Neuronal stem cell (in vitro differentiated cells): Measurements from ENCODE around the gene CMKLR1.

ENCODE experiments used
- DNase-seq: peaks from one replicate; pipeline ENCODE4 v3.0.0-alpha.2; 2013; ENCODE audit warnings: low spot score
- H2AFZ ChIP-seq: one replicate; pipeline ENCODE4 v1.6.1; 2013; ENCODE audit warnings: mild to moderate bottlenecking, low read length, inconsistent platforms
- H2AK5ac ChIP-seq: 2 replicates; pipeline ENCODE4 v1.6.1; 2013; ENCODE audit warnings: low read depth, mild to moderate bottlenecking, inconsistent platforms, low read length, moderate library complexity, mixed read lengths
- H2BK120ac ChIP-seq: 2 replicates; pipeline ENCODE4 v1.6.1; 2013; ENCODE audit warnings: low read depth, mild to moderate bottlenecking, inconsistent platforms, low read length, moderate library complexity, mixed read lengths
- H2BK12ac ChIP-seq: one replicate; pipeline ENCODE4 v1.6.1; 2013; ENCODE audit warnings: low read length, inconsistent platforms
- H2BK15ac ChIP-seq: 2 replicates; pipeline ENCODE4 v1.6.1; 2013; ENCODE audit warnings: mild to moderate bottlenecking, low read length, inconsistent platforms, mixed read lengths
- H2BK5ac ChIP-seq: one replicate; pipeline ENCODE4 v1.6.1; 2013; ENCODE audit warnings: inconsistent platforms, mild to moderate bottlenecking, low read length, moderate library complexity
- H3K14ac ChIP-seq: one replicate; pipeline ENCODE4 v1.6.1; 2013; ENCODE audit warnings: low read length, inconsistent platforms
- H3K18ac ChIP-seq: 2 replicates; pipeline ENCODE4 v1.6.1; 2013; ENCODE audit warnings: low read length, inconsistent platforms
- H3K23ac ChIP-seq: 2 replicates; pipeline ENCODE4 v1.6.1; 2013; ENCODE audit warnings: low read depth, mild to moderate bottlenecking, mixed read lengths, low read length, inconsistent platforms; ENCODE audit not compliant: poor library complexity
- H3K27ac ChIP-seq: replicated peaks from 3 replicates; pipeline ENCODE4 v1.5.1; 2013; ENCODE audit warnings: low read length, inconsistent platforms
- H3K27me3 ChIP-seq, 3 experiments: 2 replicates each; pipeline ENCODE4 v1.6.1; 2013; ENCODE audit warnings: low read length in 3 of 3, mild to moderate bottlenecking in 2 of 3, inconsistent platforms in 1 of 3, low read depth in 1 of 3, mixed read lengths in 1 of 3, moderate library complexity in 1 of 3; ENCODE audit not compliant: control insufficient read depth in 3 of 3, insufficient read depth in 3 of 3
- H3K36me3 ChIP-seq, 2 donors: replicated peaks in 1 of 2; 2 replicates each; pipeline ENCODE4 v1.6.1; 2013; ENCODE audit warnings: low read length in 2 of 2; ENCODE audit not compliant: control insufficient read depth in 2 of 2, insufficient read depth in 2 of 2
- H3K4ac ChIP-seq: 2 replicates; pipeline ENCODE4 v1.6.1; 2013; ENCODE audit warnings: inconsistent platforms, mild to moderate bottlenecking, low read length, moderate library complexity
- H3K4me1 ChIP-seq, 2 donors: 1 replicate in 1 of 2; 2 replicates in 1 of 2; pipeline ENCODE4 v1.6.1; 2013; ENCODE audit warnings: low read length in 2 of 2, low read depth in 1 of 2; ENCODE audit not compliant: control insufficient read depth in 2 of 2, insufficient read depth in 1 of 2
- H3K4me2 ChIP-seq: one replicate; pipeline ENCODE4 v1.6.1; 2013; ENCODE audit warnings: mild to moderate bottlenecking, low read length, inconsistent platforms; ENCODE audit not compliant: insufficient read depth, poor library complexity, severe bottlenecking
- H3K4me3 ChIP-seq, 2 donors: 2 replicates each; pipeline ENCODE4 v1.5.1; 2013; ENCODE audit warnings: low read length in 2 of 2, mild to moderate bottlenecking in 2 of 2, inconsistent platforms in 1 of 2, moderate library complexity in 1 of 2
- H3K79me1 ChIP-seq: one replicate; pipeline ENCODE4 v1.6.1; 2013; ENCODE audit warnings: low read depth, mild to moderate bottlenecking, inconsistent platforms, low read length, moderate library complexity
- H3K9ac ChIP-seq: one replicate; pipeline ENCODE4 v1.6.1; 2013; ENCODE audit warnings: mild to moderate bottlenecking, low read depth, low read length, inconsistent platforms; ENCODE audit not compliant: poor library complexity
- H3K9me3 ChIP-seq, 2 donors: replicated peaks in 1 of 2; 2 replicates each; pipeline versions ENCODE3 to v1.6.1; 2013; ENCODE audit warnings: low read length in 2 of 2, mild to moderate bottlenecking in 2 of 2, inconsistent platforms in 1 of 2, low read depth in 1 of 2, mixed read lengths in 1 of 2, moderate library complexity in 1 of 2; ENCODE audit not compliant: control insufficient read depth in 2 of 2, insufficient read depth in 1 of 2
- H4K8ac ChIP-seq: one replicate; pipeline ENCODE4 v1.6.1; 2013; ENCODE audit warnings: low read depth, mild to moderate bottlenecking, inconsistent platforms, low read length, moderate library complexity
- H4K91ac ChIP-seq: one replicate; pipeline ENCODE4 v1.6.1; 2013; ENCODE audit warnings: low read length, low read depth, mild to moderate bottlenecking, inconsistent platforms; ENCODE audit not compliant: poor library complexity
- whole genome bisulfite sequencing, 2 donors: extraction: QIAGEN DNeasy Blood & Tissue Kit; methylation state at CpG; one replicate each; pipeline ENCODE4 v1.1.7; 2013; ENCODE audit warnings: missing lambda C conversion rate in 2 of 2, mixed read lengths in 1 of 2; ENCODE audit not compliant: insufficient read length in 2 of 2, insufficient replicate concordance in 1 of 2; ENCODE audit errors: extremely low coverage in 2 of 2; 5-methylcytosine and 5-hydroxymethylcytosine counted together

The CMKLR1 gene

GRCh38 chr12:108315486-108316105, 23.5 kb downstream of the CMKLR1 start:
- no peaks in the 10 kb centered on the region for H3K36me3 ChIP-seq
- H3K4me2 ChIP-seq: no peak overlapping the region
- H3K18ac ChIP-seq: peak overlapping the region; percentile 65
- no peak overlapping the region for H2BK5ac ChIP-seq
- H3K27ac ChIP-seq: no peak overlapping the region
- peaks cover 9 to 19% of the 10 kb centered on the region in 2 donors for H3K4me1 ChIP-seq
- H2AFZ ChIP-seq: peak overlapping the region; percentile 85
- no peak for DNase-seq
- no CpG with 5 or more reads among the region's 4 CpGs for WGBS, 2 donors
- H4K91ac ChIP-seq: no peak overlapping the region
- H3K4ac ChIP-seq: no peak overlapping the region
- H3K9ac ChIP-seq: no peak overlapping the region
- H2AK5ac ChIP-seq: no peak overlapping the region
- peaks cover 0 to 2% of the 10 kb centered on the region in 2 donors for H3K9me3 ChIP-seq
- no peak overlapping the region for H4K8ac ChIP-seq
- H3K23ac ChIP-seq: no peak overlapping the region
- H3K79me1 ChIP-seq: no peaks in the 10 kb centered on the region
- H2BK120ac ChIP-seq: no peak overlapping the region
- H3K4me3 ChIP-seq: no peak overlapping the region
- H2BK15ac ChIP-seq: peak overlapping the region; percentile 41
- H2BK12ac ChIP-seq: no peak overlapping the region
- H3K27me3 ChIP-seq: no peaks in the 10 kb centered on the region
- H3K14ac ChIP-seq: no peak overlapping the region

GRCh38 chr12:108313606-108314351, 25.3 kb downstream of the CMKLR1 start:
- H3K23ac ChIP-seq: no peak overlapping the region
- WGBS, 2 donors: no CpG with 5 or more reads among the region's 7 CpGs
- DNase-seq: no peak
- H2BK120ac ChIP-seq: no peak overlapping the region
- no peak overlapping the region for H2BK5ac ChIP-seq
- no peak overlapping the region for H3K14ac ChIP-seq
- no peak overlapping the region for H3K4ac ChIP-seq
- no peak overlapping the region for H2AK5ac ChIP-seq
- H3K9ac ChIP-seq: no peak overlapping the region
- H2BK12ac ChIP-seq: no peak overlapping the region
- H3K4me3 ChIP-seq: no peak overlapping the region
- no peaks in the 10 kb centered on the region for H3K36me3 ChIP-seq
- peaks cover 0 to 2% of the 10 kb centered on the region in 2 donors for H3K9me3 ChIP-seq
- no peak overlapping the region for H3K4me2 ChIP-seq
- H3K4me1 ChIP-seq: peaks cover 9 to 25% of the 10 kb centered on the region in 2 donors
- H3K27ac ChIP-seq: no peak overlapping the region
- peak overlapping the region; percentile 76 for H3K18ac ChIP-seq
- no peaks in the 10 kb centered on the region for H3K79me1 ChIP-seq
- H2BK15ac ChIP-seq: no peak overlapping the region
- H3K27me3 ChIP-seq: no peaks in the 10 kb centered on the region
- H4K91ac ChIP-seq: no peak overlapping the region
- no peak overlapping the region for H4K8ac ChIP-seq
- peak overlapping the region; percentile 54 for H2AFZ ChIP-seq

GRCh38 chr12:108313241-108313605, 25.9 kb downstream of the CMKLR1 start:
- H3K18ac ChIP-seq: no peak overlapping the region
- DNase-seq: no peak
- no CpG with 5 or more reads among the region's 3 CpGs for WGBS, 2 donors
- H3K9ac ChIP-seq: peak overlapping the region; percentile 36
- H2BK15ac ChIP-seq: no peak overlapping the region
- no peak overlapping the region for H2BK5ac ChIP-seq
- H3K79me1 ChIP-seq: no peaks in the 10 kb centered on the region
- peaks cover 9 to 25% of the 10 kb centered on the region in 2 donors for H3K4me1 ChIP-seq
- H3K4ac ChIP-seq: no peak overlapping the region
- peaks cover 0 to 2% of the 10 kb centered on the region in 2 donors for H3K9me3 ChIP-seq
- H2BK120ac ChIP-seq: no peak overlapping the region
- no peak overlapping the region for H3K4me2 ChIP-seq
- no peak overlapping the region for H3K23ac ChIP-seq
- H2AFZ ChIP-seq: peak overlapping the region; percentile 54
- H3K4me3 ChIP-seq: no peak overlapping the region
- no peak overlapping the region for H3K14ac ChIP-seq
- H4K8ac ChIP-seq: no peak overlapping the region
- H3K27ac ChIP-seq: no peak overlapping the region
- no peaks in the 10 kb centered on the region for H3K27me3 ChIP-seq
- no peak overlapping the region for H4K91ac ChIP-seq
- peak overlapping the region; percentile 27 for H2AK5ac ChIP-seq
- H3K36me3 ChIP-seq: no peaks in the 10 kb centered on the region
- no peak overlapping the region for H2BK12ac ChIP-seq

GRCh38 chr12:108312693-108313189, 26.4 kb downstream of the CMKLR1 start:
- H3K4ac ChIP-seq: no peak overlapping the region
- H3K14ac ChIP-seq: no peak overlapping the region
- H3K36me3 ChIP-seq: no peaks in the 10 kb centered on the region
- peak overlapping the region; percentile 11 for H3K18ac ChIP-seq
- H4K91ac ChIP-seq: no peak overlapping the region
- DNase-seq: no peak
- H3K9me3 ChIP-seq: peaks cover 0 to 2% of the 10 kb centered on the region in 2 donors
- H3K4me3 ChIP-seq: no peak overlapping the region
- peak overlapping the region; percentile 27 for H2AK5ac ChIP-seq
- no peaks in the 10 kb centered on the region for H3K79me1 ChIP-seq
- no peak overlapping the region for H2BK15ac ChIP-seq
- no CpG with 5 or more reads among the region's 5 CpGs for WGBS, 2 donors
- H2BK120ac ChIP-seq: no peak overlapping the region
- peaks cover 9 to 25% of the 10 kb centered on the region in 2 donors for H3K4me1 ChIP-seq
- no peak overlapping the region for H4K8ac ChIP-seq
- H2AFZ ChIP-seq: peak overlapping the region; percentile 43
- H3K9ac ChIP-seq: peak overlapping the region; percentile 36
- H3K27me3 ChIP-seq: no peaks in the 10 kb centered on the region
- H2BK12ac ChIP-seq: peak overlapping the region; percentile 25
- peak overlapping the region; percentile 1 for H3K23ac ChIP-seq
- H2BK5ac ChIP-seq: no peak overlapping the region
- no peak overlapping the region for H3K27ac ChIP-seq
- no peak overlapping the region for H3K4me2 ChIP-seq
